Muscle of back (tissue), 11 donors: ENCODE results near the gene CACNB4. TPM values are rescaled to one million over a fixed set of nuclear protein-coding genes. Genes with fewer than 3 reads are reported as not detected.
"Not testable (repeated sequence)": the region's sequence is repeated elsewhere in the genome, so short reads cannot be mapped to it uniquely, and the experiment has no call there.

Experiments
- DNase-seq, 3 donors: peaks; one replicate each; pipeline versions ENCODE4 v3.0.0 to v3.0.0-alpha.2; 2013
- polyA plus RNA-seq, 10 donors: library from polyadenylated mRNA; unstranded; fragments of 120-200 nt; gene quantifications; one replicate each; pipeline ENCODE4 v1.2.1, GENCODE V29; 2013; ENCODE audit not compliant: insufficient read length in 10 of 10

CACNB4 gene
- polyA plus RNA-seq, 10 donors, result 3.9 to 8.0 (median 5.3) TPM

DNA sequence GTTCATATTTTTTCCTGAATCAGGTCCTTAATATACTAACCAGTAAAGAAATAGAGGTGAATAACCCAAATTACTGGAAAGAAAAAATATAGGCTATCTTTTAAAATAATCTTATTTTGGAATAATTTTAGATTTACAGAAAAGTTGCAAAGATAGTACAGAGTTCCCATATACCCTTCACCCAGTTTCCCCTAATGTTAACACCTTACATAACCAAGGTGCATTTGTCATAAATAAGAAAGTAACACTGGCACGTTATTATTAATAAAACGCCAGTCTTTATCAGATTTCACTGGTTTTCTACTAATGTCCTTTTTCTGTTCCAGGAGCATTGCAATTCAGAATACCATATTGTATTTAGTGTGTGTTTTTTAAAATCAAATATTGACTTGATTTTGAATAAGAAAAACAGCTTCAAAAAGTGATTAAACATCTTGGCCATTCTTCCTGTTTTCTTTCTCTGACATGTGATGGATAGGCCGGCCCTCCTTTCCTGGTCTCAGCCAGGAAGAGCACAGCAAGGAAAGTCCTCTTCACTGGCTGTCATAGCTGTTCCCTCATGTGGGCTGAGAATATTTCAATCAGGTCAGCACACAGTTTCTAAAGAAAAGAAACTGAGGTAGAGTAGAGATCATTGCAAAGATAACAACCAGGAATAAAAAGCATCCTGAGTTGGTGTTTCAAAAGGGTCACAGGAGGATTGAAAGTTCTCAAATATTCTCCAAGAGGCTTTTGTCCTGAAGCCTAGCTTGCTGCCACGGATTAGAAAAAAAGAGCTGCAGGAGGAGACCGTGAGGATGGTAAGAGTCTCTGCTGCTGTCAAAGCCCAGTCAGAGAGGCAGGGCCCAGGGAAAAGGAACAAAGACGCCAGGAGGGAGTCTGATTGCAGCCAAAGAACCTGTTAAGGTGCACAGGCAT, 191.3 kb downstream of the CACNB4 start:
- no peak for DNase-seq

DNA sequence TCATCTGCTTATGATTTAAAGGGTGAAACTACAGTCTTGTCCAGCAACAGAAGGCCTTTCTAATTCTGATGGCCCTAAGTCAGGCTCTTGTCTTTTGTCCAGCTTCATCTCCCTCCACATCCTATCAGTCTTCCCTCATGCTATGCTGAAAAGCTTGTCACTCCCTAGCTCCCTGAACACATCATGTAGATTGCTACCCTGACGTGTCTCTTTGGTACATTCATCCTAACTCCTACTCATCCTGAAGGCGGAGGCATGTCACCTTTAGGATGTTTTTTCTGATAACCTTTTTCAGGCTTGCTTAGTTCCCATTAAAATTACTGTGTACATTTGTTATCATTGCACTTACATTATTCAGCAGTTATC, 192.2 kb downstream of the CACNB4 start:
- no peak for DNase-seq

- no peak for DNase-seq
Observed at GRCh38 chr2:151905963-151906632, 192.7 kb downstream of the CACNB4 start.

DNA sequence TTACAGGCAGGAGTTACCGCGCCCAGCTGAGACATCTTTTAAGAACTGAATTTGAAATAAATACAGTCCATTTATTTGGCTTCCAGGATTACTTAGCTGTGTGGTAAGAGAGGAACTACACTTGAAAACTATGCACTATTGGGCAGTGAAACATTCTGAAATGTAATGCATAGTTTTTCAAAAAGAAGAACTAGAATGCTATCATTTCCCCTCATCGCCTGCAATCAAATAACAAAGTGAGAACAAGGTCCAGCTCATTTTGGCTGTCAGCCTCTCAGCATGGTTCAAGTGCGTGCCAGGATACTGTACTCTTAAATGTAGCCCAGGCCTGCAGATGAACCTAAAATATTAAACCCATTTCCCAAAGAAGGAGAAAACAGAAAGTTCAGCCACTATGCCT, 194.0 kb downstream of the CACNB4 start:
- DNase-seq, result no peak

DNA sequence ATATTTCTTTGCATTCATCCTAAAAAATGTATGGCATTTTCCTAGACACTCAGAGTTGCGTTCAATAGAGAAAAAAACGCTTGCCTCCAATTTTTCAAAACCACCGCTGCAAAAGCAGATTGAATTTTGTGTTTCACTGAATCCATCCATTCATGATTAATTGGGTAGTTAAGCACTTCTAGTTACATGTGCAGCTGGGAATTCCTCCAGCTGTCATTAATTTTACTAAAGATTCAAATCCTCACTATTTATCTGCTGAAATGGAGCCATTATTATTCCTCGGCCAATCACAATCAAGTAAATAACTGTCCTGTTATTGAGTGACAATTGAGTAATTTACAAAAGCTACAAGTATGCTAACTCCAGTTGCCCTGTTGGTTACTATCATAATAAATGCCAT, 194.8 kb downstream of the CACNB4 start:
- no peak for DNase-seq

DNA sequence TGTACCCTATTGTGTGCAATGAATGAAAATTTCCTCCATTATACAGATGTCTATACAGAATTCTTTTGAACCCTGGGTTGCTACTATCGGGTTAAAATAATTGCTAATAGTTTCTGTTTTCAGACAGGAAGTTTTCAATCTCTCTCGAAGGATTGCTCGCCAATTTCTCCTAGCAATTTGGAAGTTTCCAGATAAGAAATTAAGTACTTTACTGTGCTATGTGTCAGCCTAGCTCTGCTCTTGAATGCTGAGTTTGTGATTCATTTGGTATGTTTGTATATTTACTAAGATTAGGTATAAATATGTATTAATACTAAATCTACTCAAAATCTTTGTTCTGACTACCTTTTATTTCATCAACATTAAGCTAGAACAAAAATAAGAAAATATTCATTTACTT, 196.0 kb downstream of the CACNB4 start:
- DNase-seq, result no peak

GRCh38 chr2:151900331-151900730, 198.5 kb downstream of the CACNB4 start:
- no peak for DNase-seq

- no peak for DNase-seq
Observed at GRCh38 chr2:151899156-151899555, 199.7 kb downstream of the CACNB4 start.

DNA sequence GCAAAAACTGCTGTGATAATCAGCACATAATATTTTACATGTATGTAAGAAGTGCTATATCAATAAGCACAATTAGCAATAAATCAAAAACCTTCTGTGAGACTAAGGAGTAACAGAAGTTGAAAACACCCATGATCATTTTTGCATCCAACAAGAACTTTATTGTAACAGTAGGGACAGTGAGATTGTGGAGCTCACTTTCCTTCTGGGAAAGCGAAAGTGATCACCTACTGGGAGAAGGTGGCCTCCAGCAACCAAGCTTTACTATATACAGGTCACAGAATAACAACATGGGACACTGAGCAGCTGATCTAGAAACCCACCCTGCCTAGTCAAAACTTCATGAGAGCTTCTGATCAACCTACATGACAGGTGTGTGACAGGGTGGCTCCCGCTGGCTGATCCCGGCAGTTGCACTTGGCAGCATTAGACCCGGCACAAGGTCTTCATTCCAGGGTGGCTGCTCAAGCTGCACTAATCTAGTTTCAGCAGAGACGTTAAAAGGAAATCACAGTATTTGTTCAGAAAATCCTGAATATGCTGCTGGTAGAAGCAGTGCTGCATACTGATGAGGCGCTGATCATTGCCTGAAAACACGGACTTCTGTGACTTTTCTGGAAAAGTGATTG, 207.2 kb downstream of the CACNB4 start:
- no peak for DNase-seq

- no peak for DNase-seq
Observed at GRCh38 chr2:151887164-151887563, 211.7 kb downstream of the CACNB4 start.

DNA sequence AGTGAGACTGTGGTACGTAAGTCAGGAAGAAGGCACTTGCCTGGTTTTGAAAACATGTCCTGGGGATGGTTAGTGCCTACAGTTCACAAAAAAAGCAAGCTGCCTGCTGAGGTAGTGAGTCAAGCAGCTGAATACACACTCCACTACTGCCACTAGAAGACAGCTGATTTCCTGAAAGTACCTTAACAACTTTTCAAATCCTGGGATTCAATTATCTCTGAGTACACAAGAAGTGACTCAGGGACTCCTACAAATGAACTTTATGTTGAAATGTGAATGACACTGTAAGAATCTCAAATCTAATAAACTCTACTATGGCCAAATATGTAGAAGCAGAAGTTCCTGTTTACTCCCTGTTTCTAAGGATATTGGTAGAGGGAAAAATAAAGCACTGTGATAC, 212.6 kb downstream of the CACNB4 start:
- no peak for DNase-seq

DNA sequence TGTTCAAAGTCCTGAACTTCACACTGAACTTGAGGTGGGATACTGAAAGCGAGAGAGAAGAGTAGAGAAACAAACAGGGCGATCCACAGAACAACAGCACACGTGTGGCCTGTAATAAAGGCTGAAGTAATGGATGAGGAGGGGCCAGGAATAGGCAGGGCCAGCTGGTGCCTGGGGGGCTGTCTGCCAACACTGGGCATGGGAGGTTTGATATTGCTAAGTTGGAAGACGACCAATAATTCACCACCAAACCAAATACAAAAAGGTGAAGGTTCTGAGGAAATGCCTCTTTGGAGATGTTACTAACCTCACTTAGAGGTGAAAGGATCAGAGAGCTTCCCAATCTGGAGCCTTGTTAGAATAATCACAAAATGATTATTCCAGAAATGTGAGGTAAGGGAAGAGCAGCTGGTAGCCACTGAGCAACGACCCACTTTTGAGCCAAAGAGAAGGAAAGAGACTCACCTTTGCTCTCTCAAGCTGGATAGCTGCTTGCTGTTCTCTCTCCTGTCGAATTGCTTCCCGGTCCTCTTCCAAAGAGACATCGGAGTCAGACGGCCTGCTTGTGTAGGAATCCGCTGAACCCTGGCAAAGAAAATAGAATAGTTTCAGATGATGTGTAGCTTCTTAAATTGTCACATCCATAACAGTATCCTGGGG, 215.9 kb downstream of the CACNB4 start:
- DNase-seq, result no peak

GRCh38 chr2:151881342-151881741, 217.5 kb downstream of the CACNB4 start:
- no peak for DNase-seq

DNA sequence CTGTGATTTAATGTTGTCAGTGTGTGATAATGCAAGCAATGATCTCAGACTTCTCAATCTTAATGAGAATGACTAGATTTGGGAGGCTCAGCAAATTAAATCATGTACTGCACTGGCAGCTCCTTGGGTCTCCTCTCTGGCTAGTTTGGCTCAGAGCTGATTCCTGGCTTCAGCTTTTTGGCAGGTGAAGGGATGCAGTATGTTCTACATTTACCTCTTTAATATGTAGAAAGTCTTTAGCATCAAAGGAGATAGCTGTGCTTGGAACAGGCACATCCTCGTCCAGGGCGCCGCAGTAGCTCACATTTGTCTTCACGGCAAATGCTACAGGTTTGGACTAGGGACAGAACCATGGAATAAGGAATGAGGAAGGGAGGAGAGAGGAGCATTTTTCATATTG, 218.3 kb downstream of the CACNB4 start:
- DNase-seq, result no peak

DNA sequence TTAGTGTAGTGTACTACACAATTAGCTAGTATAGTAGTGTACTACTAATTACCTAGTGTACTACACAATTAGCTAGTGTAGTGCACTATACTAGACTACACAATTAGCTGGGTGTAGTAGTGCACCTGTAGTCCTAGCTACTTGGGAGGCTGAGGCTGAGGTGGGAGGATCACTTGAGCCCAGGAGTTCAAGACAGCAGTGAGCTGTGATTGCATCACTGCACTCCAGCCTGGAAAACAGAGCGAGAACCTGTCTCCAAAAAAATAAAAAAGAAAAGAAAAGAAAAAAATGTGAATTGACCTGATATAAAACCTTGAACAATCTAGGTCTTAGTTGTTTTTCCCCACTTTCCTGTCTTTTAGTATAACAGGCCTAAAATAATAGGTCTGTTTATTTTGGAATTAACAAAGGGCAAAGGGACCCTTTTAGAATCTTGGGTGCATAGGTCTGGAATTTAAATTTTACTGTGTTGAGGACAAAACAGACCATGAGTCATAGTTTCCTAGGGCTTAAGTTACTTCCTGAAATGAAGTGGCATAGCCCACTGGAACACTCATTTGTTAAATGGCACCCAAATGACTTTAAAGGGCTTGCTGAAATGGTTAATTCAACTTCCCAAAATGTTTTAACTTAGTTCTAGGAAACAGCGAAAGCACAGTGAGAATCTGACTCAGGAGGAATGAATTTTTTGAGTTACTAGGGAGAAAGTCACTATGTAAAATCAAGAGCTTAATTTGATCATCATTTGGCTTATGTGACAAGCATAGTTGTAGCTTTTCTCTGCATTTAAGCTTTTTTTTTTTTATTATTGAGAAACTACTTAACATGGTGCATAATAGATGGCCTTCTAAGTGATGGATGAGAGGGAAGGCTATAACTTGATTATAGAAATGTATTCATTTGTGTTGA, 219.9 kb downstream of the CACNB4 start:
- DNase-seq, result peak in 1 of 3 donors; percentile 16

DNA sequence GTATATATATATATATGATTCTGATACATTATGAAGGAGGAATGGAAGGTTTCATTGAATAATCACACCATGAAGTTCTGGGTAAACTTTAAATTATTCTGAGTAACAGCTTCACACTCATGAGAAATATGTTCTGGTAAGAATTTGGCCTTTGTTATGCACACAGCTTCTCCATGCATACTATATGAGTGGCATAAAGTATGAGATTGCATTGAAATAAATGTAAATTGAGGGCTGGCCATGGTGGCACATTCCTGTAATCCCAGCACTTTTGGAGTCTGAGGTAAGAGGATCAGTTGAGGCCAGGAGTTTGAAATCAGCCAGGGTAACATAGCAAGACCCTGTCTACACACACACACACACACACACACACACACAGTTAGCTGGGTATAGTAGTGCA, 220.6 kb downstream of the CACNB4 start:
- no peak for DNase-seq

DNA sequence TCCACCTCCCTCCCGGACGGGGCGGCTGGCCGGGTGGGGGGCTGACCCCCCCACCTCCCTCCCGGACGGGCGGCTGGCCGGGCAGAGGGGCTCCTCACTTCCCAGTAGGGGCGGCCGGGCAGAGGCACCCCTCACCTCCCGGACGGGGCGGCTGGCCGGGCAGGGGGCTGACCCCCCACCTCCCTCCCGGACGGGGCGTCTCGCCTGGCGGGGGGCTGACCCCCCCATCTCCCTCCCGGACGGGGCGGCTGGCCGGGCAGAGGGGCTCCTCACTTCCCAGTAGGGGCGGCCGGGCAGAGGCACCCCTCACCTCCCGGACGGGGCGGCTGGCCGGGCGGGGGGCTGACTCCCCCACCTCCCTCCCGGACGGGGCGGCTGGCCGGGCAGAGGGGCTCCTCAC, 223.2 kb downstream of the CACNB4 start:
- not testable (repeated sequence) for DNase-seq

- DNase-seq, result peak; percentile 22 to 40 (median 31)
Observed at GRCh38 chr2:151872463-151872862, 226.4 kb downstream of the CACNB4 start.

- DNase-seq, result no peak
Observed at GRCh38 chr2:151869291-151869690, 229.6 kb downstream of the CACNB4 start.

DNA sequence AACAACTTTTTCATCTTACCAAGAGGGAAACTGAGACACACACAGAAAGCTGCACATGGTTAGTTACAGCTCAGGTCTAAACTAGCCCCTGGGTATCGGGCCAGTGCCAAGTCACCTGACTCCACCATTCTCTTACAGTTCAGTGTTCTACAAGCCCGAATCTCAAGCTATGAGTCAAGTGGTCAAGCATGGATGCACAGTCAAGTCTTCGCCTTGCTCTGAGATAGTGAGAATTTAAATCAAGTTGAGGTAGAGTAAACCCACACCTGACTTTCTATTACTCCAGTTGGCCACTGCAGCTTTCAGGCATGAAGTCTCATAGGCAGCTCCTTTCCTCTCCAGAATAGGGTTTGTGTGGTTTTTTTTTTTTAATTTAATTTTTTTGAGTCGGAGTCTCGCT, 236.1 kb downstream of the CACNB4 start:
- no peak for DNase-seq

DNA sequence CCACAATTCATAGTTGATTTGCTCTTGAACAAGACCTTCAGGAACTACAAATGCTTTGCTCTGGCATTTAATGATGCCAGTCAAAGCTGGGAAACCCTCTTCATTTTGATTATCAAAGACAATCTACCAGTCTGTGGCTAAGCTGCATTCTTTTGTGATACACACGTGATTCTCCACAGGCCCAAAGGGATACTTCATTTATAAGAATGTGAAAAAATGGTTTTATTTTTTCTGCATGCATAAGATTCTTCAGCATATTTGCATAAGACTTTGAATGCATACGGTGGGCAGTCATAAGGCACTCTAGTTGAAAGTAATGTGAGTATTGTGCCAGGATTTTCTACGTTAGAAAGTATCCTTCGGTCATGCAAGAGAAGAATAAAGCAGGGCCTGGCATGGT, 237.7 kb downstream of the CACNB4 start:
- DNase-seq, result no peak
